ENCODE results near the gene SPRR2D.

GRCh38 chr1:153032073-153032472 lies 8.8 kb downstream of the SPRR2D start:
- no peak for TF ChIP-seq CTCF (IDR thresholded peaks at IDR 0.05)
- TF ChIP-seq POLR2A (IDR thresholded peaks at IDR 0.05): no peak

Data from Peyer's patch (tissue), 4 donors.